Gastrocnemius medialis (tissue), 4 donors: Measurements from ENCODE around the gene NOXA1. TPM values are rescaled to one million over a fixed set of nuclear protein-coding genes. Genes with fewer than 3 reads are reported as not detected.
"Not testable (repeated sequence)": the region's sequence is repeated elsewhere in the genome, so short reads cannot be mapped to it uniquely, and the experiment has no call there.

Experiments used
- ATAC-seq, 2 donors: fragments of 150-250 bp; one replicate each; pipeline ENCODE4 v1.9.1; 2016
- DNase-seq, 2 donors: peaks; one replicate each; pipeline ENCODE4 v3.0.0-alpha.2; 2019
- H3K27ac ChIP-seq, 4 donors: fragments of 200-600 bp; sonication (generic); 1 replicate in 1 of 4; 2 replicates in 3 of 4; pipeline ENCODE4 v1.5.1; 2016 to 2018; ENCODE audit warnings: mild to moderate bottlenecking in 2 of 4, moderate library complexity in 1 of 4
- H3K27me3 ChIP-seq, 3 donors: fragments of 200-600 bp; sonication (generic) in 2 of 3; 1 replicate in 1 of 3; 2 replicates in 2 of 3; pipeline versions ENCODE4 v1.5.1 to v1.6.0; 2016 to 2019; ENCODE audit warnings: mild to moderate bottlenecking in 1 of 3, moderate library complexity in 1 of 3
- H3K36me3 ChIP-seq, 2 donors: fragments of 200-600 bp; sonication (generic) in 1 of 2; one replicate each; pipeline ENCODE4 v1.5.1; 2017 to 2018
- H3K4me1 ChIP-seq, 2 donors: fragments of 200-600 bp; sonication (generic) in 1 of 2; one replicate each; pipeline ENCODE4 v1.5.1; 2016 to 2017; ENCODE audit warnings: mild to moderate bottlenecking in 2 of 2
- H3K4me3 ChIP-seq, 4 donors: fragments of 200-600 bp; sonication (generic) in 3 of 4; 1 replicate in 1 of 4; 2 replicates in 3 of 4; pipeline ENCODE4 v1.5.1; 2016 to 2019; ENCODE audit warnings: mild to moderate bottlenecking in 2 of 4
- H3K9me3 ChIP-seq, 3 donors: fragments of 200-600 bp; sonication (generic) in 2 of 3; 1 replicate in 1 of 3; 2 replicates in 2 of 3; pipeline ENCODE4 v1.5.1; 2016 to 2019
- CTCF ChIP-seq, 5 experiments: fragments of 450-650 bp in 3 of 5; fragments of 200-600 bp in 2 of 5; sonication (generic) in 2 of 5; IDR thresholded peaks in 4 of 5; conservative IDR thresholded peaks in 1 of 5; 1 replicate in 4 of 5; 2 replicates in 1 of 5; pipeline ENCODE4 v1.5.1; 2016 to 2019; ENCODE audit warnings: antibody characterized with exemption in 5 of 5, mild to moderate bottlenecking in 3 of 5, moderate library complexity in 3 of 5
- POLR2A ChIP-seq, 2 donors: fragments of 450-650 bp; IDR thresholded peaks; one replicate each; pipeline ENCODE4 v1.6.1; 2017; ENCODE audit warnings: antibody characterized with exemption in 2 of 2, mild to moderate bottlenecking in 2 of 2, moderate library complexity in 2 of 2
- in situ Hi-C, 4 donors: fragments of 200-750 bp; cut with MboI; loops; one replicate each; pipeline versions ENCODE4 v1.15.0 to v1.8.0; 2017; ENCODE audit warnings: low sequenced_read_pairs in 4 of 4
- intact Hi-C: fragments of 100-400 bp; cut with DNase I; formaldehyde crosslinking; loops from one replicate; pipeline ENCODE4 v1.15.1; 2023; ENCODE audit warnings: low total_unique reads
- total RNA-seq, 4 donors: library from RNA; depleted of rRNA; stranded (reverse); fragments of >200 nt; gene quantifications; one replicate each; pipeline versions ENCODE4 v1.1.0 to v1.2.3, GENCODE V29; 2016

The NOXA1 gene
- total RNA-seq, 4 donors from 2014 or later = 0.41 to 2.5 (median 1.8) TPM

- H3K36me3 ChIP-seq = no peaks in the 10 kb centered on the region
- no peaks in the 10 kb centered on the region for H3K9me3 ChIP-seq
- H3K27ac ChIP-seq = no peak overlapping the region
- no peak for DNase-seq
- ATAC-seq = no peak
- in situ Hi-C loops (no loop called here), intact Hi-C loops (no loop called here)
- H3K27me3 ChIP-seq = no peaks in the 10 kb centered on the region
- H3K4me3 ChIP-seq = no peak overlapping the region
- TF ChIP-seq POLR2A (IDR thresholded peaks at IDR 0.05) (no peak), CTCF (IDR thresholded peaks at IDR 0.05 in 4 of 5, conservative IDR thresholded peaks at IDR 0.05 in 1 of 5) (no peak)
- H3K4me1 ChIP-seq = no peaks in the 10 kb centered on the region
Measured at GRCh38 chr9:137385061-137385655, 38.0 kb upstream of the NOXA1 start.

DNA sequence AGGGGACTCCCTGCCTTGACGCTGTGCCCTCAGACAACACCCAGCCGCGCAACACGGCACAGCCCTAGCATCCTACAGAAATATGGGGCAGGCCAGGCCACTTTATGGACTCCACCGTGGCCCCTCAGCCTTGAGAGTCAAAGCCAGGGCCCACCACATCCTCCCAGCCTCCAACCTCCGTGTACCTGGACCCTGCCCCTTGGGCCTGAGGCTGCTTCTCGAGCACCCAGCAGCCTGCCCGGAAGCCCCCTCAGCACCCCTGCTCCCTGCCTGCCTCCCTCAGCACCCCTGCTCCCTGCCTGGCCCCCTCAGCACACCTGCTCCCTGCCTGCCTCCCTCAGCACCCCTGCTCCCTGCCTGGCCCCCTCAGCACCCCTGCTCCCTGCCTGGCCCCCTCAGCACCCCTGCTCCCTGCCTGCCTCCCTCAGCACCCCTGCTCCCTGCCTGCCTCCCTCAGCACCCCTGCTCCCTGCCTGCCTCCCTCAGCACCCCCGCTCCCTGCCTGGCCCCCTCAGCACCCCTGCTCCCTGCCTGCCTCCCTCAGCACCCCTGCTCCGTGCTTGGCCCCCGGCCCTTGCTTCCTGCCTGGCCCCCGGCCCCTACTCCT lies 36.6 kb upstream of the NOXA1 start:
- H3K9me3 ChIP-seq, DNase-seq, intact Hi-C loops, H3K36me3 ChIP-seq, in situ Hi-C loops, H3K27me3 ChIP-seq, H3K4me1 ChIP-seq, H3K4me3 ChIP-seq, ATAC-seq: not testable (repeated sequence)
- H3K27ac ChIP-seq = peak overlapping the region in 3 of 4 donors; percentile 56 to 72 (median 68)

DNA sequence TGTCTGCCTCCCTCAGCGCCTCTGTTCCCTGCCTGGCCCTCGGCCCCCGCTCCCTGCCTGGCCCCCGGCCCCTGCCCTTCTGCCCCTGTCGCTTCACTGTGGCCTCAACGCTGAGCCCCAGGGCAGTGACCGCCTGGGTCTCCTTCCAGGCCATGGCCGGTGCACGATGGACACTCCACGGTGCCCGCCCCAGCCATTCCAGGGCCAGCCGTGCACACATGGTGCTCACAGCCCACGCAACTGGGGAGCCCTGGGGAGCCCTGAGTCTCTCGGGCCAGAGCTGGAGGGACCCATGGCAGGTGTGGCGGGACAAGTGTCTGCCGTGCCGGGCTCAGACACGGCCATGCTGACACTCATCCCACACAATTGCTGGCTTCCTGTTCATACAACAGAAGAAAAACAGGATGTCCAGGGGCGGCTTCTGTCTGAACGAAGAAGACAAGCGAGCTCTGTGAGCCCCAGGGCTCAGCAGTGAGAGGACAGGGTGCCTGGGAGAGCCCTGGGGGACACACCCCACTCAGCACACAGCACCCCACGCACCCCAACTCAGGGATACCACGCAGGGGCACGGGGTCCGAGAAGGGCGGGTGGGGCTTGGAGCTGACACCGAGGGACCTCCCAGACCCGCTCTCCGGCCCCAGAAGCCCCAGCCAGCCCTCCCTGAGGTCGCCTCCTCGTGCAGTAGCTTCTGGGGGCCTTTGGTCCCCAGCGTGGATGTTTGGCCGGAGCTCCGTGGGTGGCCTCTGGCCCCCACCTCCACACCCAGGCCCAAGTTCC lies 35.9 kb upstream of the NOXA1 start:
- Histone ChIP-seq H3K4me3 (no peak overlapping the region), H3K27ac (peak overlapping the region; percentile 48 to 72 (median 62)), H3K4me1 (peaks cover 5% of the 10 kb centered on the region in 2 donors), H3K9me3 (no peaks in the 10 kb centered on the region), H3K27me3 (no peaks in the 10 kb centered on the region), H3K36me3 (no peaks in the 10 kb centered on the region)
- no peak for ATAC-seq
- in situ Hi-C loops = no loop called here
- TF ChIP-seq CTCF (IDR thresholded peaks at IDR 0.05 in 4 of 5, conservative IDR thresholded peaks at IDR 0.05 in 1 of 5) (no peak), POLR2A (IDR thresholded peaks at IDR 0.05) (no peak)
- DNase-seq = no peak
- intact Hi-C loops = no loop called here

GRCh38 chr9:137387891-137388560 lies 35.2 kb upstream of the NOXA1 start:
- TF ChIP-seq CTCF (IDR thresholded peaks at IDR 0.05 in 4 of 5, conservative IDR thresholded peaks at IDR 0.05 in 1 of 5) = no peak
- TF ChIP-seq POLR2A (IDR thresholded peaks at IDR 0.05) = no peak
- H3K36me3 ChIP-seq = no peaks in the 10 kb centered on the region
- H3K9me3 ChIP-seq = no peaks in the 10 kb centered on the region
- in situ Hi-C loops (no loop called here), intact Hi-C loops (no loop called here)
- DNase-seq = no peak
- peaks cover 5% of the 10 kb centered on the region in 2 donors for H3K4me1 ChIP-seq
- no peak overlapping the region for H3K4me3 ChIP-seq
- H3K27me3 ChIP-seq = no peaks in the 10 kb centered on the region
- H3K27ac ChIP-seq = peak overlapping the region; percentile 48 to 72 (median 62)
- ATAC-seq = no peak
